HepG2 (cell line): Measurements from ENCODE around the gene PYGB. TPM values are rescaled to one million over a fixed set of nuclear protein-coding genes. Genes with fewer than 3 reads are reported as not detected.

Experiments used
- HMGXB3 ChIP-seq: sonication (generic); formaldehyde crosslinking; IDR thresholded peaks from 2 replicates; pipeline ENCODE4 v1.4.0; 2020; ENCODE audit warnings: missing genetic modification reagents, borderline replicate concordance
- NFYB ChIP-seq: sonication (generic); formaldehyde crosslinking; IDR thresholded peaks from 2 replicates; pipeline ENCODE4 v1.4.0; 2020; ENCODE audit warnings: missing genetic modification reagents
- RFXAP ChIP-seq: sonication (generic); formaldehyde crosslinking; IDR thresholded peaks from 2 replicates; pipeline ENCODE4 v1.4.0; 2020; ENCODE audit warnings: missing genetic modification reagents, borderline replicate concordance
- THYN1 ChIP-seq: sonication (generic); formaldehyde crosslinking; IDR thresholded peaks from 2 replicates; pipeline ENCODE4 v1.8.1; 2023; ENCODE audit warnings: low read depth, mild to moderate bottlenecking, moderate library complexity, missing genetic modification reagents, borderline replicate concordance
- TRAFD1 ChIP-seq: sonication (generic); formaldehyde crosslinking; IDR thresholded peaks from 2 replicates; pipeline ENCODE4 v1.5.1; 2020; ENCODE audit warnings: missing genetic modification reagents, mild to moderate bottlenecking, borderline replicate concordance
- ZBTB21 ChIP-seq: sonication (generic); formaldehyde crosslinking; IDR thresholded peaks from 2 replicates; pipeline ENCODE4 v1.4.0; 2020; ENCODE audit warnings: missing genetic modification reagents
- ZNF280B ChIP-seq: sonication (generic); formaldehyde crosslinking; IDR thresholded peaks from 2 replicates; pipeline ENCODE4 v1.5.0; 2020; ENCODE audit warnings: missing genetic modification reagents, mild to moderate bottlenecking, borderline replicate concordance
- polyA plus RNA-seq, 8 experiments: library from polyadenylated mRNA; depleted of rRNA in 3 of 8; stranded (reverse) in 7 of 8; unstranded in 1 of 8; fragments of >200 nt; fragmentation: Illumina TruSeq in 4 of 8; extraction: Trizol in 4 of 8; gene quantifications; 2 replicates each; pipeline versions ENCODE4 v1.2.1 to v1.2.3, GENCODE V29; 2011 to 2016; ENCODE audit warnings: low read depth in 4 of 8, missing spikeins in 1 of 8, mixed read lengths in 1 of 8; ENCODE audit not compliant: insufficient read depth in 1 of 8
- total RNA-seq, 5 experiments: library from RNA; depleted of rRNA; stranded (reverse); fragments of >200 nt; fragmentation: Illumina TruSeq; extraction: Trizol; gene quantifications; 2 replicates each; pipeline ENCODE4 v1.2.3, GENCODE V29; 2016; ENCODE audit warnings: low read depth in 1 of 5

PYGB gene
- total and polyA plus RNA-seq, 2 of the 13 experiments (the other 11 are each of a cell fraction or from before 2014, with no cell fraction given): 24.2 to 86.3 TPM

- TF ChIP-seq THYN1 (CRISPR knock-in tag): no peak
- no peak for TF ChIP-seq NFYB (CRISPR knock-in tag)
- TF ChIP-seq ZNF280B: no peak; the same call in 1 of the 2 replicates
- TF ChIP-seq ZBTB21: no peak
- no peak for TF ChIP-seq HMGXB3 (CRISPR knock-in tag)
- no peak for TF ChIP-seq TRAFD1 (CRISPR knock-in tag)
- no peak for TF ChIP-seq RFXAP (CRISPR knock-in tag)
These were observed 46.1 kb downstream of the PYGB start (continued) for GRCh38 chr20:25293910-25294458.
